Umbilical cord (tissue), 1 donor: Measurements from ENCODE around the gene TMPRSS11D. TPM values are rescaled to one million over a fixed set of nuclear protein-coding genes. Genes with fewer than 3 reads are reported as not detected.

Experiments used
- total RNA-seq: library from RNA; depleted of rRNA; stranded (reverse); fragments of >200 nt; gene quantifications from one replicate; pipeline ENCODE4 v1.2.3, GENCODE V29; 2014; ENCODE audit warnings: low replicate concordance; ENCODE audit not compliant: insufficient read depth

Gene TMPRSS11D
- total RNA-seq, 1 donor from 2014 or later = 16.6 TPM

Other genes with a start within 250 kb of the TMPRSS11D start
- 50.6 TPM for gene UBA6, start 182.8 kb downstream of the TMPRSS11D start, total RNA-seq
- gene GNRHR, start 129.6 kb downstream of the TMPRSS11D start, total RNA-seq = 4.6 TPM
- 3.1 TPM for gene TMPRSS11A, start 79.5 kb upstream of the TMPRSS11D start, total RNA-seq
- 1.9 TPM for gene TMPRSS11F, start 245.9 kb upstream of the TMPRSS11D start, total RNA-seq